Mesenchymal stem cell (in vitro differentiated cells and primary cell): ENCODE results near the gene PTPRD.
A peak's percentile ranks its signal among the peaks of the same experiment; 100 is the strongest.

ENCODE experiments used
- DNase-seq: peaks from one replicate; pipeline ENCODE4 v3.0.0-alpha.2; 2013
- H2AFZ ChIP-seq: one replicate; pipeline ENCODE4 v1.6.1; 2013; ENCODE audit warnings: low read depth, mild to moderate bottlenecking, control low read depth, inconsistent platforms, low read length, moderate library complexity
- H2AK5ac ChIP-seq: 2 replicates; pipeline ENCODE4 v1.6.1; 2013; ENCODE audit warnings: low read length, moderate library complexity, mild to moderate bottlenecking, inconsistent platforms; ENCODE audit not compliant: severe bottlenecking
- H2BK120ac ChIP-seq: one replicate; pipeline ENCODE4 v1.6.1; 2013; ENCODE audit warnings: low read depth, mild to moderate bottlenecking, inconsistent platforms, low read length, moderate library complexity
- H2BK12ac ChIP-seq, 2 experiments: one replicate each; pipeline ENCODE4 v1.6.1; 2013; ENCODE audit warnings: inconsistent platforms in 2 of 2, low read length in 2 of 2, mild to moderate bottlenecking in 2 of 2, moderate library complexity in 2 of 2, control low read depth in 1 of 2
- H2BK15ac ChIP-seq: one replicate; pipeline ENCODE4 v1.6.1; 2013; ENCODE audit warnings: mild to moderate bottlenecking, low read depth, inconsistent platforms; ENCODE audit not compliant: poor library complexity, severe bottlenecking
- H2BK5ac ChIP-seq: 2 replicates; pipeline ENCODE4 v1.6.1; 2013; ENCODE audit warnings: low read depth, mild to moderate bottlenecking, low read length, control low read depth, inconsistent platforms; ENCODE audit not compliant: poor library complexity, severe bottlenecking
- H3K14ac ChIP-seq, 2 experiments: one replicate each; pipeline ENCODE4 v1.6.1; 2013; ENCODE audit warnings: inconsistent platforms in 2 of 2, low read length in 2 of 2, control low read depth in 1 of 2, mild to moderate bottlenecking in 1 of 2, moderate library complexity in 1 of 2
- H3K18ac ChIP-seq, 2 experiments: one replicate each; pipeline ENCODE4 v1.6.1; 2013; ENCODE audit warnings: inconsistent platforms in 2 of 2, low read length in 2 of 2, control low read depth in 1 of 2, low read depth in 1 of 2, mild to moderate bottlenecking in 1 of 2
- H3K23ac ChIP-seq, 2 experiments: one replicate each; pipeline ENCODE4 v1.6.1; 2013; ENCODE audit warnings: inconsistent platforms in 2 of 2, low read length in 2 of 2, mild to moderate bottlenecking in 2 of 2, moderate library complexity in 2 of 2, control low read depth in 1 of 2
- H3K27ac ChIP-seq: 2 replicates; pipeline ENCODE4 v1.5.1; 2013; ENCODE audit warnings: mild to moderate bottlenecking, moderate library complexity, low read length, control low read depth, inconsistent platforms; ENCODE audit not compliant: poor library complexity, severe bottlenecking
- H3K27me3 ChIP-seq, 2 experiments: 2 replicates each; pipeline versions ENCODE4 v1.6.1 to v1.7.0; 2013; ENCODE audit warnings: low read length in 2 of 2, mild to moderate bottlenecking in 2 of 2, moderate library complexity in 2 of 2, control low read depth in 1 of 2, inconsistent platforms in 1 of 2; ENCODE audit not compliant: control insufficient read depth in 1 of 2, insufficient read depth in 1 of 2
- H3K36me3 ChIP-seq, 2 experiments: 2 replicates each; pipeline versions ENCODE4 v1.6.1 to v1.7.0; 2013; ENCODE audit warnings: low read length in 2 of 2, control low read depth in 1 of 2, inconsistent platforms in 1 of 2, low read depth in 1 of 2, mild to moderate bottlenecking in 1 of 2; ENCODE audit not compliant: insufficient read depth in 2 of 2, control insufficient read depth in 1 of 2
- H3K4ac ChIP-seq, 2 experiments: one replicate each; pipeline ENCODE4 v1.6.1; 2013; ENCODE audit warnings: inconsistent platforms in 2 of 2, low read length in 2 of 2, mild to moderate bottlenecking in 2 of 2, moderate library complexity in 2 of 2, control low read depth in 1 of 2, low read depth in 1 of 2
- H3K4me1 ChIP-seq: 2 replicates; pipeline ENCODE4 v1.6.1; 2013; ENCODE audit warnings: low read depth, low read length, control low read depth; ENCODE audit not compliant: control insufficient read depth, insufficient read depth
- H3K4me2 ChIP-seq: 2 replicates; pipeline ENCODE4 v1.6.1; 2013; ENCODE audit warnings: low read length, mild to moderate bottlenecking, inconsistent platforms; ENCODE audit not compliant: poor library complexity, severe bottlenecking
- H3K4me3 ChIP-seq, 2 experiments: 2 replicates each; pipeline versions ENCODE4 v1.5.1 to v1.7.0; 2013; ENCODE audit warnings: low read length in 2 of 2, mild to moderate bottlenecking in 2 of 2, control low read depth in 1 of 2, low read depth in 1 of 2; ENCODE audit not compliant: insufficient read depth in 1 of 2
- H3K79me1 ChIP-seq: replicated peaks from 2 replicates; pipeline ENCODE4 v1.6.1; 2013; ENCODE audit warnings: mild to moderate bottlenecking, control low read depth, low read length, inconsistent platforms; ENCODE audit not compliant: poor library complexity, severe bottlenecking
- H3K9ac ChIP-seq: 2 replicates; pipeline ENCODE4 v1.7.0; 2013; ENCODE audit warnings: mild to moderate bottlenecking, low read length, moderate library complexity
- H3K9me3 ChIP-seq: 2 replicates; pipeline ENCODE4 v1.7.0; 2013; ENCODE audit warnings: mild to moderate bottlenecking, low read length; ENCODE audit not compliant: control insufficient read depth
- H4K8ac ChIP-seq: one replicate; pipeline ENCODE4 v1.6.1; 2013; ENCODE audit warnings: inconsistent platforms, mild to moderate bottlenecking, low read length, moderate library complexity
- H4K91ac ChIP-seq: one replicate; pipeline ENCODE4 v1.6.1; 2013; ENCODE audit warnings: mild to moderate bottlenecking, low read length, inconsistent platforms
- WGBS: methylation state at CpG from one replicate; pipeline ENCODE4 v1.1.7; 2013; ENCODE audit warnings: mixed read lengths; 5-methylcytosine and 5-hydroxymethylcytosine counted together

PTPRD gene

GRCh38 chr9:8723195-8723594 lies 1889.6 kb downstream of the PTPRD start:
- H3K4me2 ChIP-seq, result no peak overlapping the region
- H3K9ac ChIP-seq, result no peak overlapping the region
- H3K4me1 ChIP-seq, result peaks cover 4% of the 10 kb centered on the region
- H2BK12ac ChIP-seq, result no peak overlapping the region
- H3K9me3 ChIP-seq, result no peaks in the 10 kb centered on the region
- no peak overlapping the region for H3K23ac ChIP-seq
- H2BK5ac ChIP-seq, result no peak overlapping the region
- H2BK15ac ChIP-seq, result no peak overlapping the region
- no peak overlapping the region for H3K4me3 ChIP-seq
- H2BK120ac ChIP-seq, result no peak overlapping the region
- H4K91ac ChIP-seq, result no peak overlapping the region
- H3K79me1 ChIP-seq, result peaks cover 7% of the 10 kb centered on the region
- no peak for DNase-seq
- H3K27ac ChIP-seq, result no peak overlapping the region
- H2AK5ac ChIP-seq, result no peak overlapping the region
- no peak overlapping the region for H3K4ac ChIP-seq
- WGBS, result 71% methylated on average over 4 of the region's 5 CpGs
- no peaks in the 10 kb centered on the region for H3K36me3 ChIP-seq
- peaks cover 0 to 6% of the 10 kb centered on the region in 2 experiments for H3K27me3 ChIP-seq
- H4K8ac ChIP-seq, result no peak overlapping the region
- no peak overlapping the region for H2AFZ ChIP-seq
- no peak overlapping the region for H3K14ac ChIP-seq
- H3K18ac ChIP-seq, result no peak overlapping the region

- Histone ChIP-seq H2AK5ac (no peak overlapping the region), H3K14ac (no peak overlapping the region), H3K18ac (no peak overlapping the region), H2BK15ac (no peak overlapping the region), H3K27me3 (peaks cover 0 to 12% of the 10 kb centered on the region in 2 experiments), H3K36me3 (no peaks in the 10 kb centered on the region), H3K9me3 (no peaks in the 10 kb centered on the region), H2BK5ac (no peak overlapping the region), H3K79me1 (peaks cover 15% of the 10 kb centered on the region), H4K8ac (no peak overlapping the region), H3K4ac (no peak overlapping the region), H2AFZ (no peak overlapping the region), H2BK12ac (no peak overlapping the region), H4K91ac (no peak overlapping the region), H3K4me1 (peaks cover 4% of the 10 kb centered on the region), H3K4me3 (no peak overlapping the region), H3K4me2 (no peak overlapping the region), H2BK120ac (no peak overlapping the region), H3K27ac (no peak overlapping the region), H3K23ac (no peak overlapping the region), H3K9ac (no peak overlapping the region)
- WGBS, result no CpG with 5 or more reads among the region's 1 CpG
- no peak for DNase-seq
Measured at GRCh38 chr9:8719833-8720486, 1892.8 kb downstream of the PTPRD start.

GRCh38 chr9:8718121-8718725 lies 1894.6 kb downstream of the PTPRD start:
- DNase-seq, result peak; percentile 83
- Histone ChIP-seq H3K9me3 (no peaks in the 10 kb centered on the region), H3K27me3 (peaks cover 0 to 12% of the 10 kb centered on the region in 2 experiments), H3K4ac (no peak overlapping the region), H4K91ac (no peak overlapping the region), H2AK5ac (no peak overlapping the region), H3K4me1 (peaks cover 4% of the 10 kb centered on the region), H2BK12ac (no peak overlapping the region), H3K27ac (no peak overlapping the region), H2BK120ac (no peak overlapping the region), H3K18ac (no peak overlapping the region), H3K14ac (no peak overlapping the region), H3K4me2 (no peak overlapping the region), H2BK5ac (no peak overlapping the region), H3K79me1 (peaks cover 24% of the 10 kb centered on the region), H3K9ac (peak overlapping the region; percentile 56), H4K8ac (no peak overlapping the region), H2BK15ac (no peak overlapping the region), H2AFZ (no peak overlapping the region), H3K36me3 (no peaks in the 10 kb centered on the region), H3K23ac (no peak overlapping the region), H3K4me3 (peak overlapping the region in 1 of 2 experiments; percentile 70)
- WGBS, result 22% methylated on average over 3 of the region's 4 CpGs

GRCh38 chr9:8717146-8717545 lies 1895.7 kb downstream of the PTPRD start:
- H4K8ac ChIP-seq, result no peak overlapping the region
- no peak overlapping the region for H3K18ac ChIP-seq
- DNase-seq, result peak; percentile 35
- H3K23ac ChIP-seq, result no peak overlapping the region
- H3K27me3 ChIP-seq, result peaks cover 0 to 12% of the 10 kb centered on the region in 2 experiments
- H3K14ac ChIP-seq, result no peak overlapping the region
- H3K27ac ChIP-seq, result no peak overlapping the region
- no peak overlapping the region for H3K9ac ChIP-seq
- 72% methylated on average over 2 of the region's 3 CpGs for WGBS
- no peak overlapping the region for H2BK12ac ChIP-seq
- no peak overlapping the region for H2BK15ac ChIP-seq
- H4K91ac ChIP-seq, result no peak overlapping the region
- no peaks in the 10 kb centered on the region for H3K9me3 ChIP-seq
- H3K4me1 ChIP-seq, result peaks cover 4% of the 10 kb centered on the region
- H3K36me3 ChIP-seq, result no peaks in the 10 kb centered on the region
- no peak overlapping the region for H3K4me3 ChIP-seq
- no peak overlapping the region for H2BK120ac ChIP-seq
- no peak overlapping the region for H2BK5ac ChIP-seq
- H2AFZ ChIP-seq, result no peak overlapping the region
- H3K4me2 ChIP-seq, result no peak overlapping the region
- H3K79me1 ChIP-seq, result peaks cover 26% of the 10 kb centered on the region
- H2AK5ac ChIP-seq, result no peak overlapping the region
- no peak overlapping the region for H3K4ac ChIP-seq
